Measurements from ENCODE around the gene FREM1.

Gene FREM1

DNA sequence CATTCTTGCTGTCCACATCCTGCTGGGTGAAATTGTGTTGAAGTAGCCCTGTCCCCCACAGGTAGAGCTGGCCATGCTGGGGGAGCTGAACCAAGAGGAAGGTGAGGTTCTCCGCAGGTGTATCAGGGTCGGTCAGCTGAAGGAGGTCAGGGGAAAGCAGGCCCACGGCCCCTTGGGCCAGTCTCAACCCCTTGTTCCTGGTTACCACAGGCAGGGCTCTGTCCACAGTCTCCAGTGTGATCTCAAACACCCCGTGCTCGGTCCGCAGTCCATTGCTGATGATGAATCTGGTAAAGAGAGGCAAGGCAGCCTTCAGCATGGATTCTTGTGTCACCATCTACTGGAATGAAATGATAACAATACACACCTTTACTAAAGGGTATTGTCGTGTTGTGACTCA lies 134.3 kb downstream of the FREM1 start:
- H3K4me1 ChIP-seq (ENCODE audit: insufficient read depth, low read length) = no peaks in the 10 kb centered on the region
- H3K36me3 ChIP-seq (ENCODE audit: insufficient read depth, low read length) = peaks cover 16% of the 10 kb centered on the region
- H3K9ac ChIP-seq (ENCODE audit: low read length) = no peak overlapping the region
- no peaks in the 10 kb centered on the region for H3K27me3 ChIP-seq (ENCODE audit: control insufficient read depth in 1 of 2, insufficient read depth in 2 of 2, low read length in 2 of 2)
- H3K4me3 ChIP-seq (ENCODE audit: low read depth in 1 of 2, low read length in 2 of 2) = no peak overlapping the region
- no peak overlapping the region for H3K27ac ChIP-seq (ENCODE audit: low read depth, low read length)
- H3K9me3 ChIP-seq (ENCODE audit: low read length) = no peaks in the 10 kb centered on the region

DNA sequence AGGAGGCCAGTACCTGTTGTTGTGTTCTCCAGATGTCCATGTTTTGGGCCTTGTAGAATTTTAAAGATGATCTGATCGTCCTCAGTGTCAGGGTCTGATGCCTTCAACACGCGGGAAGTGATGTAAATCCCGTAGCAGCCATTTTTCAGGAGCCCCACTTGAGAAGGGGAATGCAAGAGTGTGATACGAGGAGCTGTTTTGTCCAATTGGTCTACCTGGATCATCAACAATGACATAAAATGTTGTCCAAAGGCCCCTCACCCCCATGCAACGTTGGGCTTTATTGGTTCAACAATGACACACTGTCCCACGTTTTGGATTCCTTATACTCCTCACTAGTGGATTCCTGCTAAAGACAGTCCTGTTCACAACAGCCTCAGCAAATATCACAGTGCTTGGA lies 139.6 kb downstream of the FREM1 start:
- no peaks in the 10 kb centered on the region for H3K27me3 ChIP-seq (ENCODE audit: control insufficient read depth in 1 of 2, insufficient read depth in 2 of 2, low read length in 2 of 2)
- H3K9ac ChIP-seq (ENCODE audit: low read length) = no peak overlapping the region
- no peak overlapping the region for H3K27ac ChIP-seq (ENCODE audit: low read depth, low read length)
- H3K9me3 ChIP-seq (ENCODE audit: low read length) = no peaks in the 10 kb centered on the region
- H3K36me3 ChIP-seq (ENCODE audit: insufficient read depth, low read length) = peaks cover 21% of the 10 kb centered on the region
- no peaks in the 10 kb centered on the region for H3K4me1 ChIP-seq (ENCODE audit: insufficient read depth, low read length)
- no peak overlapping the region for H3K4me3 ChIP-seq (ENCODE audit: low read depth in 1 of 2, low read length in 2 of 2)

DNA sequence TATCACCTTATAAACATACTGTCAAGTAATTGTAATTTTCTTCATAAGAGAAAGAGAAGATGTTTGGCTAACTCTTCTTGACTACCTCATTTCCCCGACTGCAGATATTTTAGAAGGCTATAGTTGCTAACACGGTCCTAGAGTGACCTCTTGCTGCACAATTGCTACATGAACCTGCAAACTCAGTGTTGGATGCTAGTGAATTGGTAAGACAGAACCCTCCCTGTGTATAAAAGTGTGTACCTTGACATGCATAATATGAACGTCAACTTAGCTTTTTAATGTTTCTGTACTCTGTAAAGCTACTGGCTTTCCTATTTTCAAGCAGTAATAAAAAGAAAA lies 141.0 kb downstream of the FREM1 start:
- Histone ChIP-seq H3K27ac (ENCODE audit: low read depth, low read length) (no peak overlapping the region), H3K4me1 (ENCODE audit: insufficient read depth, low read length) (no peaks in the 10 kb centered on the region), H3K36me3 (ENCODE audit: insufficient read depth, low read length) (peaks cover 18% of the 10 kb centered on the region), H3K9ac (ENCODE audit: low read length) (no peak overlapping the region), H3K27me3 (ENCODE audit: control insufficient read depth in 1 of 2, insufficient read depth in 2 of 2, low read length in 2 of 2) (no peaks in the 10 kb centered on the region), H3K4me3 (ENCODE audit: low read depth in 1 of 2, low read length in 2 of 2) (no peak overlapping the region), H3K9me3 (ENCODE audit: low read length) (no peaks in the 10 kb centered on the region)

DNA sequence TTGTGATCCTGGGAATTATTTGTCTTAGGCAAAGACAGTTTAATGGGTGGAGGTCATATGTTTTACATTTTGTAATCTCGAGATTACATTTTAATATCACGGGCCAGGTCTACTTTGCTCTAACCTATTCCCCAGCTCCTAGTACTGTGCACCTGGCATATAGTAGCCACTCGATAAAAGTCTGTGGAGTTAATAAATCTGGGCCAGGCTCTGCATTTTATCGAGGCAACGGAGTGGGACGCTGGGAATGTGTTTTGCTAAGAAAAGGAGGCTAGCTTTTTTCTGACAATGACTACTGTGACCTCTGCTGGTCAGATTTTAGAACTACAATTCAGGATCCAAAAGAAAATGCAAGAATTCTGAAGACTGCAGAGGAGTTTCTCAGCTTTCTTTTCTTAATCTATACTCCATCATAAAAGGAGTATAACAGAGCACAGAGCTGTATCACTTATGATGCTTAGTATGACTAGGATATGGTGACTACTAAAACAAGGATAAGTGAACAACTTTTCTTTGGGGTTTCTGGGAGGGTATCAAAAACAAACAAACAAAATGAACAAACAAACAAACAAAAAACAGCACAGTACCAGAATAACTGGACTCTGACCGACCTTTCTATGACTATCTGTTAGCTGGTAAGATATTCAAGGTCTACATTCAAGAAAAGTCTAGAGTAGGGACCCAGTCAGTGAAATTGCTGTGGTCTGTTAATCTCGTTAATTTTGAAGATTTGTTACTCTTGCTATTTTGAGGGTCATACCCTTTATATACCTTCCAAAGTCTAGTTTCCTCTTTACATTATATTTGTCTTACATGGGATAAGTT lies 141.6 kb downstream of the FREM1 start:
- Histone ChIP-seq H3K9me3 (ENCODE audit: low read length) (no peaks in the 10 kb centered on the region), H3K9ac (ENCODE audit: low read length) (no peak overlapping the region), H3K27me3 (ENCODE audit: control insufficient read depth in 1 of 2, insufficient read depth in 2 of 2, low read length in 2 of 2) (no peaks in the 10 kb centered on the region), H3K27ac (ENCODE audit: low read depth, low read length) (no peak overlapping the region), H3K4me1 (ENCODE audit: insufficient read depth, low read length) (no peaks in the 10 kb centered on the region), H3K4me3 (ENCODE audit: low read depth in 1 of 2, low read length in 2 of 2) (peak overlapping the region in 1 of 2 donors; percentile 22), H3K36me3 (ENCODE audit: insufficient read depth, low read length) (peaks cover 21% of the 10 kb centered on the region)

DNA sequence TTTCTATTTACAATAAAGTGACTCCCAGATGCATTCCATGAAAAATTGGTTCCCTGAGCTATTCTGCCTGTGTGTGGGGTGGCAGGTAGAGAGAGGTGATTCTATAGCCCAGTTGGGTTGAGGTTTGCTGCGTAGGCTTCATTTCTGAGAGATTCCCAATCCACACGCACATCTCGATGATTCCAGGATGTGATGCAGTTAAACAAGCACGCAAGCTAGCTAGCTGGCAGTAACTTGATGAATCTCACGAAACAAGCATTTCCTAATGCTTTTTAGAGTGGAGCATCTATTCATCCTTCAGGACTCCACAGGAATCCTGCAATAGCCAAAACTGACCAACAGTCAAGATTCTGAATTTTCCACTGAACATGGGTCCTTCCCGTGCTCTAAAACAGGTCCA lies 143.9 kb downstream of the FREM1 start:
- no peaks in the 10 kb centered on the region for H3K9me3 ChIP-seq (ENCODE audit: low read length)
- H3K4me1 ChIP-seq (ENCODE audit: insufficient read depth, low read length) = no peaks in the 10 kb centered on the region
- H3K27ac ChIP-seq (ENCODE audit: low read depth, low read length) = no peak overlapping the region
- H3K27me3 ChIP-seq (ENCODE audit: control insufficient read depth in 1 of 2, insufficient read depth in 2 of 2, low read length in 2 of 2) = no peaks in the 10 kb centered on the region
- no peak overlapping the region for H3K4me3 ChIP-seq (ENCODE audit: low read depth in 1 of 2, low read length in 2 of 2)
- H3K9ac ChIP-seq (ENCODE audit: low read length) = no peak overlapping the region
- peaks cover 26% of the 10 kb centered on the region for H3K36me3 ChIP-seq (ENCODE audit: insufficient read depth, low read length)

DNA sequence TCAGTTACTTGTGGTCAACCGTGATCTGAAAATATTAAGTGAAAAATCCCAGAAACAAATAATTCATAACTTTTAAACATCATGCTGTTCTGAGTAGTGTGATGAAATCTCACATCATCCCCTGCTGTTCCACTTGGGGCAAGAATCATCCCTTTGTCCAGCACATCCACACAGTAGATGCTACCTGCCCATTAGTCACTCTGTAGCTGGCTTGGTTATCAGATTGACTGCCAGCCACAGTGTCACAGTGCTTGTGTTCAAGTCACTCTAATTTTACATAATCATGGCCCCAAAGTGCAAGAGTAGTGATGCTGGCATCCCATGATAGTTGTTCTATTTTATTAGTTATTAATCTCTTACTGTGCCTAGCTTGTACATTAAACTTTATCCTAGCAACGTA lies 148.6 kb downstream of the FREM1 start:
- no peak overlapping the region for H3K9ac ChIP-seq (ENCODE audit: low read length)
- peaks cover 29% of the 10 kb centered on the region for H3K36me3 ChIP-seq (ENCODE audit: insufficient read depth, low read length)
- H3K4me1 ChIP-seq (ENCODE audit: insufficient read depth, low read length) = no peaks in the 10 kb centered on the region
- no peaks in the 10 kb centered on the region for H3K27me3 ChIP-seq (ENCODE audit: control insufficient read depth in 1 of 2, insufficient read depth in 2 of 2, low read length in 2 of 2)
- no peak overlapping the region for H3K27ac ChIP-seq (ENCODE audit: low read depth, low read length)
- H3K4me3 ChIP-seq (ENCODE audit: low read depth in 1 of 2, low read length in 2 of 2) = no peak overlapping the region
- no peaks in the 10 kb centered on the region for H3K9me3 ChIP-seq (ENCODE audit: low read length)

DNA sequence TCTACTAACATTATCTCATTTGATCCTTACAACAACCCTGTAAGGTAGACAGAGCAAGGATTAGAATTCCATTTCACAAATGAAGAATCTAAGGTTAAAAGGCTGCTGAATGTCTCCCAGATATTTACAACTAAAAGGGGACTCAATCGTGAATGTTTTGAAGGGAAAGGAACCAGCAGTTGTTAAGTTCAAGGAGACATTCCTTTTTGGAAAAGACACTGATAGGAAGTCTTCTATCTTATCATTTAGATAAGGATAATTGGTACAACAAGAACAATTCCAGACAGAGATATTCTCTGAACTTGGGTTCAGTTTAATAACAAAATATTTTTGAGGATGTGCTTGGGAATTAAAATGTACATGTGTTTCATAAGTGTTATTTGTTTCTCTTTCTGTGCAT lies 150.2 kb downstream of the FREM1 start:
- Histone ChIP-seq H3K9ac (ENCODE audit: low read length) (no peak overlapping the region), H3K36me3 (ENCODE audit: insufficient read depth, low read length) (peaks cover 26% of the 10 kb centered on the region), H3K27me3 (ENCODE audit: control insufficient read depth in 1 of 2, insufficient read depth in 2 of 2, low read length in 2 of 2) (no peaks in the 10 kb centered on the region), H3K27ac (ENCODE audit: low read depth, low read length) (no peak overlapping the region), H3K4me3 (ENCODE audit: low read depth in 1 of 2, low read length in 2 of 2) (no peak overlapping the region), H3K4me1 (ENCODE audit: insufficient read depth, low read length) (no peaks in the 10 kb centered on the region), H3K9me3 (ENCODE audit: low read length) (no peaks in the 10 kb centered on the region)

DNA sequence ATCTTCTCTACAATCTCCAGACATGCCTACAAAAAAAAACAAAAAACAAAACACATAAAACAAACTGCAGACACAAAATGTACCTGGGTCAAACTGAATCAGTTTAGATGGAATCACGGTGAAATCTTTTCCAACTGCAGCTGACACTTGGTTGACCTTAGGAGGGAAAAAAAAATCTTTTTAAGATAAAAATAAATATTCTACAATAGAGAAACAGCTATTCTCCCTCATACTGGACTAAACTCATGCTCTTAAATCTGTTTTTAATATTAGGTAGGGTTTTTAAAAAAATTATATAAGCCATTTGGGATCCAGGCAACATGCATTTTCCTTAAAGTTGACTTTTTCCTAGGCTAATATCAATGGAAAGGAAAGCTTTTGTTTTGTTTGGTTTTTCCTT lies 153.9 kb downstream of the FREM1 start:
- Histone ChIP-seq H3K9ac (ENCODE audit: low read length) (no peak overlapping the region), H3K27me3 (ENCODE audit: control insufficient read depth in 1 of 2, insufficient read depth in 2 of 2, low read length in 2 of 2) (no peaks in the 10 kb centered on the region), H3K36me3 (ENCODE audit: insufficient read depth, low read length) (peaks cover 25% of the 10 kb centered on the region), H3K4me3 (ENCODE audit: low read depth in 1 of 2, low read length in 2 of 2) (no peak overlapping the region), H3K4me1 (ENCODE audit: insufficient read depth, low read length) (peaks cover 5% of the 10 kb centered on the region), H3K9me3 (ENCODE audit: low read length) (no peaks in the 10 kb centered on the region), H3K27ac (ENCODE audit: low read depth, low read length) (no peak overlapping the region)

DNA sequence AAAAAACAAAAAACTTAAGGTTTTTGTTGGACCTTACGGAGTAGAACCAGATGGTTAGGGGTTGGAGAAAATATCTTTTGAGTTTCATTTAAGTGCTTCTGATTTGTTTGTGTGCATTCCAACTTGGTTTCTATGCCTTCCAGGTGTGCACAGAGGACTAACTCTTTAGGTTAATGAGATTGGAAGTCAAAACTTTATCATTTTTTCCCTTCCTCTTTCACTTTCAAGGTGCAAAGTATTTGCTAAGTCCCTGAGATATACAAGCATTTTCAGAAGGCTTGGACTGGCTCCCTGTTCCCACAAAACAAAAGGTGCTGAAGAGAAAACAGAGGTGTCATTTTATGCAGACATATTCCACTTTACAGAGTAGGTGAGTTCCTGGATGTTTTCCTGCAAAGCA lies 157.4 kb downstream of the FREM1 start:
- Histone ChIP-seq H3K36me3 (ENCODE audit: insufficient read depth, low read length) (peaks cover 38% of the 10 kb centered on the region), H3K9ac (ENCODE audit: low read length) (no peak overlapping the region), H3K9me3 (ENCODE audit: low read length) (no peaks in the 10 kb centered on the region), H3K27me3 (ENCODE audit: control insufficient read depth in 1 of 2, insufficient read depth in 2 of 2, low read length in 2 of 2) (no peaks in the 10 kb centered on the region), H3K27ac (ENCODE audit: low read depth, low read length) (no peak overlapping the region), H3K4me1 (ENCODE audit: insufficient read depth, low read length) (peaks cover 5% of the 10 kb centered on the region), H3K4me3 (ENCODE audit: low read depth in 1 of 2, low read length in 2 of 2) (no peak overlapping the region)

DNA sequence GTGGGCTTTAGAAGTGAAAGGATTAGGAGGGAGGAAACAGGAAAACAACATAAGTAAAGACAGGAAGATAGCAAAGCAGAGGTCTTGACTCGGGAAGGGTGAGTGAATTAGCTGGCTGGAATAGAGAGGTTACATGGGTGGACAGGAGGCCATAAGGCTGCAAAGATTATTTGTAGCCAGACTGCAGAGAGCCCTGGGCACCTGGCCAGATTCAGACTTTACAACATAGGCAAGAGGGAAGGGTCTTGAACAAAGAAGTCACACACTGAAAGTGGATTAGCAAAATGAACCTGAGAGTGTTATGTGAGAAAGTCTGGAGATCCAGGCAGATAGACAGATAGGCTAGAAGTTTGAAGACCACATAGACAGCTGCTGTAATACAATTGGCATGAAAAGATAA lies 158.0 kb downstream of the FREM1 start:
- Histone ChIP-seq H3K9me3 (ENCODE audit: low read length) (no peaks in the 10 kb centered on the region), H3K27me3 (ENCODE audit: control insufficient read depth in 1 of 2, insufficient read depth in 2 of 2, low read length in 2 of 2) (no peaks in the 10 kb centered on the region), H3K4me1 (ENCODE audit: insufficient read depth, low read length) (peaks cover 5% of the 10 kb centered on the region), H3K9ac (ENCODE audit: low read length) (no peak overlapping the region), H3K4me3 (ENCODE audit: low read depth in 1 of 2, low read length in 2 of 2) (no peak overlapping the region), H3K27ac (ENCODE audit: low read depth, low read length) (no peak overlapping the region), H3K36me3 (ENCODE audit: insufficient read depth, low read length) (peaks cover 36% of the 10 kb centered on the region)

DNA sequence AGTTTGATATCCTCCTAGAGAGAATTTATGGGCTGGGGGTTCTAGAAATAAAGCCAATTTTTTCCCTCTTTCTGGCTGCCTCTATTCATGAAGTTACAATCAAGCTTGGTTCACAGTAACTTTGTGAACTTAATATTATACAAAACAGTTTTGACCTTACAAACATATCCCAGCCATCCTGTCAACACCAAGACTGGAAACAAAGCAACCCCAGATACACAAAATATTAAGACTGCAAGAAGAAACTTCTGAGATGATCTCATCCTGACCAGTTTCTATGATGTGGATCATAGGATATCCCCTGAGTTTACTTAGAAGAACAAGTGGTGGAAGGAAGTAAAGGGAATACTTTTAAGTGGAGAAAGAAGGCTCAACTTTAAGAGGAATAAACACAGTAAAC lies 159.4 kb downstream of the FREM1 start:
- Histone ChIP-seq H3K9ac (ENCODE audit: low read length) (no peak overlapping the region), H3K4me3 (ENCODE audit: low read depth in 1 of 2, low read length in 2 of 2) (no peak overlapping the region), H3K27me3 (ENCODE audit: control insufficient read depth in 1 of 2, insufficient read depth in 2 of 2, low read length in 2 of 2) (no peaks in the 10 kb centered on the region), H3K36me3 (ENCODE audit: insufficient read depth, low read length) (peaks cover 50% of the 10 kb centered on the region), H3K9me3 (ENCODE audit: low read length) (no peaks in the 10 kb centered on the region), H3K27ac (ENCODE audit: low read depth, low read length) (no peak overlapping the region), H3K4me1 (ENCODE audit: insufficient read depth, low read length) (peaks cover 5% of the 10 kb centered on the region)

DNA sequence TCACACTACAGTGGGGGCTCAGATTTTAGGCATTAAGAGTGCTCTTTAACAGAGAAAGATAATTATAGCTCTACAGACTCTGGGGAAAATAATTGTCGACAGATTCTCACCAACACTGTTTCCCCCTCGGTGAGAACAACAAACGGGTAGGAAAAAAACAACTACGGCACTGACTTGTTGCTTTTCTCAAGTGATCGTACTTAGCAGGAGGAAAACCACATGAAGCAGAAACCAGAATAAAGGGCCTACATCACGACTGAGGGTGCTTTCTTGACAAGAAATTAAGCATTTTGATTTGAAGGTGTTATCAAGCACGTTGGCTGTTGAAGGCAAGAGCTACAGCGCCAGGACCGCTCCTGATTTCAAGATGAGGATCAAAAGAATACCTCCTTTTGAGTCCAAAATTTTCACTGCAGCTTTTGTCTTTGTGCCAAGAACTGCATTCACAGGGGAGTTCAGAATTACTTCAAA lies 160.5 kb downstream of the FREM1 start:
- peaks cover 5% of the 10 kb centered on the region for H3K4me1 ChIP-seq (ENCODE audit: insufficient read depth, low read length)
- peaks cover 45% of the 10 kb centered on the region for H3K36me3 ChIP-seq (ENCODE audit: insufficient read depth, low read length)
- no peak overlapping the region for H3K27ac ChIP-seq (ENCODE audit: low read depth, low read length)
- H3K9me3 ChIP-seq (ENCODE audit: low read length) = no peaks in the 10 kb centered on the region
- no peaks in the 10 kb centered on the region for H3K27me3 ChIP-seq (ENCODE audit: control insufficient read depth in 1 of 2, insufficient read depth in 2 of 2, low read length in 2 of 2)
- no peak overlapping the region for H3K9ac ChIP-seq (ENCODE audit: low read length)
- H3K4me3 ChIP-seq (ENCODE audit: low read depth in 1 of 2, low read length in 2 of 2) = no peak overlapping the region
